PC-3 (cell line): ENCODE results near the gene NARS2. TPM values are rescaled to one million over a fixed set of nuclear protein-coding genes. Genes with fewer than 3 reads are reported as not detected.

Experiments
- ATAC-seq: fragments of 200-7000 bp; cut with Tn5 transposase; 2 replicates; pipeline ENCODE4 v1.9.1; 2020; ENCODE audit warnings: mild to moderate bottlenecking, moderate library complexity
- BruUV-seq: library from RNA; stranded (reverse); fragments of 400-500 nt; replicated peaks from 2 replicates; lab custom pipeline; 2021; lab: Mats Ljungman, UMichigan
- CTCF ChIA-PET: fragments of 300-600 bp; sonication (Branson Sonifier 250); formaldehyde crosslinking; loops from one replicate; lab custom pipeline; 2022; ENCODE audit warnings: antibody characterized with exemption; lab: Charles Lee
- POLR2A ChIA-PET: fragments of 300-600 bp; sonication (Branson Sonifier 250); formaldehyde crosslinking; loops from one replicate; lab custom pipeline; 2022; ENCODE audit warnings: antibody characterized with exemption; ENCODE audit not compliant: unreplicated experiment; lab: Charles Lee
- DNase-seq: peaks from one replicate; pipeline ENCODE4 v3.0.0-alpha.2; 2015
- H2AFZ ChIP-seq: fragments of 300-600 bp; sonication (generic); 2 replicates; pipeline ENCODE4 v1.6.0; 2016; ENCODE audit warnings: antibody characterized with exemption, low read length
- H3F3A ChIP-seq: fragments of 300-600 bp; sonication (generic); one replicate; pipeline ENCODE4 v1.6.0; 2017; ENCODE audit warnings: antibody characterized with exemption, low read length, control low read depth, mild to moderate bottlenecking; ENCODE audit not compliant: unreplicated experiment
- H3K27ac ChIP-seq: fragments of 300-600 bp; sonication (generic); 2 replicates; pipeline ENCODE4 v1.5.1; 2016; ENCODE audit warnings: mild to moderate bottlenecking, low read length
- H3K27me3 ChIP-seq: fragments of 300-600 bp; sonication (generic); 2 replicates; pipeline ENCODE4 v1.6.1; 2016; ENCODE audit warnings: low read length, mixed read lengths
- H3K36me3 ChIP-seq: fragments of 300-600 bp; sonication (generic); 2 replicates; pipeline ENCODE4 v1.6.1; 2016; ENCODE audit warnings: low read depth, mixed run types, low read length, mixed read lengths
- H3K4me1 ChIP-seq: fragments of 300-600 bp; sonication (generic); 2 replicates; pipeline ENCODE4 v1.5.1; 2016; ENCODE audit warnings: low read length; ENCODE audit not compliant: insufficient read depth
- H3K4me2 ChIP-seq: fragments of 300-600 bp; sonication (generic); 2 replicates; pipeline ENCODE4 v1.6.0; 2016; ENCODE audit warnings: low read length
- H3K4me3 ChIP-seq: fragments of 300-600 bp; sonication (generic); 2 replicates; pipeline ENCODE4 v1.5.1; 2016; ENCODE audit warnings: mild to moderate bottlenecking, low read length, mixed read lengths
- H3K79me2 ChIP-seq: fragments of 300-600 bp; sonication (generic); 2 replicates; pipeline ENCODE4 v1.6.1; 2017; ENCODE audit warnings: low read length, mixed read lengths
- H3K9ac ChIP-seq: fragments of 300-600 bp; sonication (generic); 2 replicates; pipeline ENCODE4 v1.6.0; 2016; ENCODE audit warnings: mild to moderate bottlenecking, low read length
- H3K9me2 ChIP-seq: fragments of 300-600 bp; sonication (generic); replicated peaks from 2 replicates; pipeline ENCODE4 v1.6.1; 2016; ENCODE audit warnings: mixed run types, low read length, mixed read lengths
- H3K9me3 ChIP-seq: fragments of 300-600 bp; sonication (generic); 2 replicates; pipeline ENCODE4 v1.6.1; 2016; ENCODE audit warnings: low read length, mixed read lengths
- H4K20me1 ChIP-seq: fragments of 300-600 bp; sonication (generic); 2 replicates; pipeline ENCODE4 v1.6.1; 2016; ENCODE audit warnings: low read length, mixed read lengths
- CTCF ChIP-seq: fragments of 300-600 bp; sonication (generic); conservative IDR thresholded peaks from 2 replicates; pipeline ENCODE4 v1.5.1; 2017; ENCODE audit warnings: antibody characterized with exemption, low read depth, mild to moderate bottlenecking, low read length
- EZH2 ChIP-seq: fragments of 300-600 bp; sonication (generic); IDR thresholded peaks from one replicate; pipeline ENCODE4 v1.6.1; 2017; ENCODE audit warnings: antibody characterized with exemption, mild to moderate bottlenecking, low read length; ENCODE audit not compliant: unreplicated experiment
- EZH2phosphoT487 ChIP-seq: fragments of 300-600 bp; sonication (generic); IDR thresholded peaks from 2 replicates; pipeline ENCODE4 v1.6.1; 2018; ENCODE audit warnings: mild to moderate bottlenecking, antibody characterized with exemption, low read length, borderline replicate concordance
- intact Hi-C: fragments of 100-400 bp; cut with micrococcal nuclease; formaldehyde crosslinking; loops from 2 replicates; pipeline ENCODE4 v1.9.0; 2023
- total RNA-seq: library from RNA; depleted of rRNA; stranded (reverse); fragments of >200 nt; gene quantifications from 2 replicates; pipeline ENCODE4 v1.2.3, GENCODE V29; 2014

Gene NARS2
- total RNA-seq, 1 experiment from 2014 or later: 33.5 TPM

- ChIA-PET CTCF (interaction anchor here (0.6 to 2.7 kb wide), 5 partner anchors 147 to 339 kb away, joined by 3 to 20 read pairs (median 3); partner anchors contain the start of gene NDUFC2), POLR2A (interaction anchor here (0.8 kb wide), 1 partner anchor 196 kb away, joined by 14 read pairs; no protein-coding TSS in a partner anchor)
- peak overlapping the region; percentile 69 for H3K4me3 ChIP-seq
- peak overlapping the region; percentile 76 for H3K4me2 ChIP-seq
- H4K20me1 ChIP-seq: no peaks in the 10 kb centered on the region
- peak overlapping the region; percentile 85 for H2AFZ ChIP-seq
- H3K9ac ChIP-seq: peak overlapping the region; percentile 41
- H3K36me3 ChIP-seq: no peaks in the 10 kb centered on the region
- H3K9me3 ChIP-seq: no peaks in the 10 kb centered on the region
- BruUV-seq: TSS peak; percentile 79
- no peaks in the 10 kb centered on the region for H3K9me2 ChIP-seq
- TF ChIP-seq EZH2 (no peak), CTCF (no peak)
- ATAC-seq (peak; percentile 0), DNase-seq (peak; percentile 86)
- intact Hi-C loops: loop anchor here (1.0 to 2.0 kb wide), 2 partner anchors 73 to 190 kb away; no protein-coding TSS in a partner anchor
- peaks cover 26% of the 10 kb centered on the region for H3K79me2 ChIP-seq
- H3F3A ChIP-seq: no peaks in the 10 kb centered on the region
- no peak overlapping the region for H3K27ac ChIP-seq
- peaks cover 33% of the 10 kb centered on the region for H3K4me1 ChIP-seq
- H3K27me3 ChIP-seq: no peaks in the 10 kb centered on the region
Measured at GRCh38 chr11:78417888-78418583, 156.6 kb downstream of the NARS2 start.

- Histone ChIP-seq H3K9me3 (no peaks in the 10 kb centered on the region), H3K9me2 (no peaks in the 10 kb centered on the region), H4K20me1 (no peaks in the 10 kb centered on the region), H3K27me3 (no peaks in the 10 kb centered on the region), H3F3A (no peaks in the 10 kb centered on the region), H3K79me2 (peaks cover 33% of the 10 kb centered on the region), H3K36me3 (no peaks in the 10 kb centered on the region), H3K4me3 (peak within 1 kb of the TSS; percentile 70), H3K9ac (peak within 1 kb of the TSS; percentile 62), H2AFZ (peak within 1 kb of the TSS; percentile 85), H3K4me2 (peak within 1 kb of the TSS; percentile 86), H3K4me1 (peaks cover 33% of the 10 kb centered on the region), H3K27ac (peak within 1 kb of the TSS; percentile 63)
- intact Hi-C loops: loop anchor here (2.0 kb wide), 1 partner anchor 73 kb away; no protein-coding TSS in a partner anchor
- ChIA-PET CTCF (interaction anchor here (0.5 to 2.7 kb wide), 6 partner anchors 22 to 338 kb away, joined by 3 to 20 read pairs (median 9); partner anchors contain the start of gene NDUFC2), POLR2A (interaction anchor here (0.8 kb wide), 1 partner anchor 195 kb away, joined by 14 read pairs; no protein-coding TSS in a partner anchor)
- BruUV-seq: no TSS peak
- ATAC-seq (peak; percentile 49), DNase-seq (peak; percentile 36)
- TF ChIP-seq EZH2 (no peak), CTCF (no peak), EZH2phosphoT487 (no peak)
Measured at GRCh38 chr11:78417175-78417887, 157.3 kb downstream of the NARS2 start, which contains the start of gene GAB2. GAB2 (minus strand) TSS chr11:78417820; CDS start chr11:78417720, 100 bp downstream.
